LHCN-M2 (cell line): ENCODE results near the gene ZEB2. TPM values are rescaled to one million over a fixed set of nuclear protein-coding genes. Genes with fewer than 3 reads are reported as not detected.

Experiments
- DNase-seq: peaks from one replicate; pipeline ENCODE4 v3.0.0-alpha.2; 2012; ENCODE audit warnings: low read depth
- total RNA-seq: library from RNA; depleted of rRNA; stranded (reverse); fragments of >200 nt; gene quantifications from 2 replicates; pipeline ENCODE4 v1.2.3, GENCODE V29; 2014

The ZEB2 gene
- total RNA-seq, 1 experiment from 2014 or later = 52.9 TPM

DNA sequence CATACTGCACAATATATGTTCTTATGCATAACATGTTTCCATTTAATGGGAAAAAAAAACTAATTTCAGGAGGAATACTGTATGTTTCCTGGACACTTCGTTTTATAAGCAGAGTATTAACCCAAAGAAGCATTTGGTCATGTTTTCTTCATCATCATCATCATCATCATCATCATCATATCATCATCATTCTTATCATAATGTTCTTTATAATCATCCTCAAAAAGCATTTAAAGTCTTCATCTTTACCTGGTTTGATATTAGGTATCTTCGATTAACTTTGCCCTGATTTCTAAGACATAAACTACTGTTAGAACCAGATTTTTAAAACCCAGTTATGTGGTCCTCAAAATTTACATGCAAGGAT lies 47.9 kb downstream of the ZEB2 start:
- no peak for DNase-seq

DNA sequence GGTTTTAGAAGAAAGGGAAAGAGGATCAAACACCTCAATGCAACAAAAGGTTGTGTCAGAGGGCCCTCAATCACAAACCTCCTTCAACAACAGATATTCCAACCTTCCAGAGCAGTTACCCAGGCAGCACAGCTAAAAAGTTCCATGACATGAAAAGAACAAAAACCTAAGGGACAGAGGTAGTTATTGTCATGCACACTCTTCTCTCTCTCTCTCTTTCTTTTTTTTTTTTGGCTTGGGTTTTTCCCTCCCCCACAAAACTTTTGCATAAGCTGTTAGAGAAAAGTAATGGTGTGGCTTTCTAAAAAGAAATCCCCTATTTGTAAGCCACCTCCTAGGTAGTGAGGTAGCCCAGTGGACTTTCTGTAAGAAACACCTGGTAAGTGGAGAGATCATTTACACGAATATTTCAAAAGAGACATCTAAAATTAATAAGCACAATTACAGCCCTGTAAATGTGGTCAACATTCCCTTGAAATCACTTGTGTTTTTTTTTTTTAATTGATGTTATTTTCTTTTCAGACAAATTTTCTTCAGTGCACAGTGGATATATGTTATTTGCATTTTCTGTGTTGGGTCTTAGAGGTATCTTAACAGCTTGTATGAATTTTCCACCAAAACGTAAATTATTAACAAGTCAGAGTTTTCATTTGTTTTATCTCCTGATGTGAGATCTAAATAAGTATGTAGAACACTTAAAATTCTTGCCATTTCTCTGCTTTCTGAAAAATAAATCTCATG lies 48.4 kb downstream of the ZEB2 start:
- DNase-seq = no peak

DNA sequence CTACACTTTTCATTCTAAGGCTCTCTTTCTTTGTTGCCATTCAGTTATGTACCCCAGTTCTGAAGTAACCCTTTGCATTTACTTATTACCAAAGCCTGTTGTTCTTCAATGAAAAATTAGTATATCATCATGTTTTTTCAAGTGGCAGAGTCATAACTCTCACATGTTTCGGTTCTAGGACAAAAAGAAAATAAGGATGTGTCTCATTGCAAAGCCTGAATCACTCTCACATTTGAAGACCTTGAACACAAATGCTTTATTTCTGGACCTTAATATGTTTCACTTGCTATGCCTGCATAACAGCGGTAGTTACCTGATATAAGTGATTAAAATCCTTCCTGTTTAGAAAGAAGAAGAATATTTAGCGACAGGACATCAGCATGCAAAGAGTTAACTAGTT lies 49.1 kb downstream of the ZEB2 start:
- peak; percentile 45 for DNase-seq

DNA sequence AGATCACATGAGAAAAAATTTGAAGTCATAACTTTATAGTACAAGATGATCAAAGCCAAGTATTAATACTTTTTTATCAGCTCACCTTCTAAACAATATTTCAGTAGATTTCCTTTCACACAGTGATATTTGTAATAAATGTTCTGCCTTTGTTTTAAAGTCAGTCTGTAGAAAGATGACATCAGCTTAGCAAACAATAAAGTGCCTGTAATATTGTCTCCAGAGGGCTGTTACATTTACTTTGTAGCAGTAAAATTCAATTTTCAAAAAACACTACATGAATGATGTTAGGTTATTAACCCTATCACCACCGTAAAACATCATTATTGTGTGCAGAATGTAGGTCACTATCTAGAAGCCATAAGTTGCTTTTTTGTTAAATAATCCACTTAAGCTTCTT lies 49.6 kb downstream of the ZEB2 start:
- DNase-seq = no peak

DNA sequence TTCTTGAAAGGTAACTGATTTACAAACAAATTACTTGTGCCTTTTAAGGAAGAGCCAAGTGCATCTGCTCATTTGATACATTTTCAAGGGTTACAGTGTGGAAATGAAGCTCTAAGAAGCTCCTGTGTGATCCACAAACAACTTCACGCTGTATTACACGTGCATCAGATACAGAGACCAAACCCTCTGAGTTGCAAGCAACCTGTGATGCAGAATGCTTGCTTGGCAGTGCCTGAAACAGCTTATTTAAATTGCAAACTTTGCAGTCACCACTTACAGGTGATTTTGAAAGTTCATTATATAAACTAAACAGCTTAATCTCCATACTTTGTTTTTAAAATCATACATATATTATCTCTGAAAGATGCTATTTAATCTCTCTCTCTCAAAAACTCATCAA lies 50.1 kb downstream of the ZEB2 start:
- DNase-seq = no peak

DNA sequence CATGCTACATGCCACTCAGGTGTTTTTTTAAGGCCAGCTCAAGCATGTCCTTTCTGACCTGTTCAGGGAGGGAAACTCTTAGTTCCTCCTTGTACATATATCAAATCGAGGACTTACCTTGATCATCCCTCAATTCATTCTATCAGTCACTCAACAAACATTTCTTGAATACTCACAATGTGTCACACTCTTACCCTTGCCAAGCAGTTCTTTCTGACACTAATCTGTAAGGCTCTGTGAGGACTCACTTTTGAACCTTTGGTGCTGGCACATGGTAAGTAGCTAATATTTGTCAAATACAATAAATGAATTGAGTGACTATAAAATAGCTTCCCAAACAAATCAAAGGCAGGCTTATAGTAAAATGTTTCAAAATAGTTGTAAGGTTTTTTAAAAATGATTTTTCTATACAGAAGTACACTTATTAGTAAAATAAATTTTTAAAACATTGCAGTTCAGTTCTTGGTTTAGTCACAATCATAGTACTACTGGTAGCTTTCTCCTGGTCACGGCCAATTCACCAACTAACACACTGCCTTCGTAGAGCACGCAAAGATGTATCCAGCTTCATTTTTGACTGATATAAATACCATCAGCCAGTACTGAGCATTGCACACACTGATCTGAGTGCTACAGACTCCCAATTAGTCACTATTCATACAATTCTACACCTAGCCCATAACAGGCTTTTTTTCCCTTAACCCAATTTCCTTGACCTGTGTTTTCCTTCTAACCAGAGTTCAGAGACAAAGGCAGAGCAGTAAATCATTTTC lies 50.9 kb downstream of the ZEB2 start:
- no peak for DNase-seq

DNA sequence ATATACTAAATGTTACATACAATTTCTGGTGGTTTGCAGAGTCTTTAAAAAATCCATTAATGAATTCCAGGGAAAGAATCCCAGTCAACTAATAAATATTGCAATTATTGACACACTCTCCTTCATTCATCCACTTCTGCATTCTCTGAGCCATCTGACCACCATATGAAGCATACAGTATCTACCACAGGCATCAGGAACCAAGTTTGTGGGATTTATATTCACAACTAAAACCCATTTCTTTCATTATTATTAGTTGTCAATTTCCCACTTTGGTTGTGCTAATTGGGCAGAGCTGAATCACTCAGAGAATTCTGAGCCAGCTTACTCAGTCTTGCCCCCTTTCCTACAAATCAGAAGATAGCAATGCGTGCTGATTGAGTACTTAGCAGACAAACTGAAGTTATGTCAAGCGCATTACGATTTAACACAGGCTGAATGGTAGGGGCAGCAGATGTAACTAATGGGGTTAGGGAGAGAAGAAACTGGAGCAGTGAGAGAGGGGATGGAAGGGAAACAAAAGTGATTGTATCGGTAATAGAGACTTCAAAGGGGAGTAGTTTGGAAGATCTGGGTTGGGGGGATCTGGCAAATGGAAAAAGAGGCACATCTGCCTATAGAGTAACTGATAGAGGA lies 52.3 kb downstream of the ZEB2 start:
- DNase-seq = no peak

DNA sequence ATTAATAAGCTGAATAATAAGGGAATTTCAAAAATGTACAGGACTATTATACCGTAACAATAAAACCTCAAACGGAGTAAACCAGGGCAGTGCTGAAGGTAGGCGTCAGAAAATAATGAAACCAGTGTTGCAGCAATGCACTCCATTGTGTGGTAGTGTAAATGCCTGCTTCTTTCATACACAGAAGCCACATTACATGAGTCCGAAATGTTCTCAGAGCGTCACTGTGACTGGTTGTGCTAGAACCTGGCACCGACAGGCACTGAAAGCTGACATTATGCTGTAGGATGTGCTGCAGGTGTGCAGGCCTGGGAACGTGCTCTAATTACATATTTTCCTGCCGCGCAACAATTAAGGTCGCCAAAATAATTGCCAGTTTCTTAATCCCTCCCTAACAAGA lies 53.3 kb downstream of the ZEB2 start:
- no peak for DNase-seq

DNA sequence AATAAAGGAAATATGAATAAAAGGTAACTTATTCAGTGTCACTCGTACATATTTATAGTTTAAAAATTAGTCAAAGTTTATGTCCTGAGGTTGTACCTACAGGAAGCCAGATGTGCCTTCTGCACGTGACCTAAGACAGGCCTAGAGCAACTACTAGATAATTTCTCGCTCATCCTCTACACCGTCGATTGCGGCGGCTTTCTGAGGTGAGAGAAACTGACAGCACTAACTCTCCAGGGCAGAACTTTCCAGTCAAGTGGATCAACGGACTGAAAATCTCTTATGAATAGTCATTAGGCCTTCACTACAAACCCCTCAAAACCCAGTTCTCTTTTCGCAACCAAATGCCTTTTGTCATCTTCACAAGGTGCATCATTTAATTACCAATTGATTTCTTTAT lies 54.2 kb downstream of the ZEB2 start:
- DNase-seq = no peak

DNA sequence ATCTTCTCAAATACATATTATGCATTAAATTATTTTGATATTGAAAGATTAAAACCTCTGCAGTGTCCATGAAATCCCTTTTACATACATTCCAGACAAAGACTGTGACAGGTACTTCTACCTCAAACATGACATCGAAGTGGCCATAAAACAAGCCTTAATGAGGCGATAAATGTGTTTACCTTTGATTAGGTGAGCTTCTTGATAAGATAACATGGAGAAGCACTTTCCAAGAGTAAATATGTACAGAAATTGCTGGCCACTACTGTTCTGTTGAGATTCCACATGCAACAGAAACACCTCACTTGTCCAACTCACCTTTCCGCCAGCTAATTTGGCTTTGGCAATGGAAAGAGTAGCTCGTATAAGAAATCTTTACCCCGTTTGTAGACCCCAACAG lies 55.2 kb downstream of the ZEB2 start:
- no peak for DNase-seq

DNA sequence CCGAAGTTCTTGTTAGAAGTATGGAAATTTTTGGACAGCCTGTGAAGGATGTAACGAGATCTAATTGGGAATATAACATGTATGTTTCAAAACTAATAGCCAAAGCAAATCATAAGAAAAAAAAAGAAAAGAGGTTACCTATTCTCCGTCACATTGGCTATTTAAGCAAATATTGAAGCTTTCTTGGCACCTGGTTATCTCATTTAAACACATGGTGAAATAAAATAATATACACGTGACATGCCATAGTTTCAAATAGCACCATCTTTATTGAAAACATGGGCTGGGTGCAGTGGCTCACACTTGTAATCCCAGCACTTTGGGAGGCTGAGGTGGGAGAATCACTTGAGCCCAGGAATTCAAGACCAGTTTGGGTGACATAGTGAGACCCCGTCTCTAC lies 56.7 kb downstream of the ZEB2 start:
- DNase-seq = no peak

DNA sequence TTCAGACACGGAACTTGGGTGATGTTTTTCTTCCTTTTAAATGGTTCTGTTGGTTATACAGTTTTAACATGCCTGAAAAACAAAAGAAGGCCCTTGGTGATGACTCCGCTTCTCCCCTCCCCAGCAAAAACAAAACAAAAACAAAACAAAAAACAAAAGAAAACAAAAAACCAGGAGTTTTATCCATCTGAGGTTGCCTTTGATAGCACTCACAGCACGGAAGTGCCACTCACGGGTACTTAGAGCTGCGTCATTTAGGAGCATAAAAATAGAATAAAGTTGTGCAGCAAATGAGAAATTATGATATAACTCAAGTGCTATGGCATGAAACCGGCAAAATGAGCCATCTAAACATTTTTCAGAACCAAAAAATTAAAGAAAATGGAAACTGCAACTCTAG lies 57.7 kb downstream of the ZEB2 start:
- no peak for DNase-seq

DNA sequence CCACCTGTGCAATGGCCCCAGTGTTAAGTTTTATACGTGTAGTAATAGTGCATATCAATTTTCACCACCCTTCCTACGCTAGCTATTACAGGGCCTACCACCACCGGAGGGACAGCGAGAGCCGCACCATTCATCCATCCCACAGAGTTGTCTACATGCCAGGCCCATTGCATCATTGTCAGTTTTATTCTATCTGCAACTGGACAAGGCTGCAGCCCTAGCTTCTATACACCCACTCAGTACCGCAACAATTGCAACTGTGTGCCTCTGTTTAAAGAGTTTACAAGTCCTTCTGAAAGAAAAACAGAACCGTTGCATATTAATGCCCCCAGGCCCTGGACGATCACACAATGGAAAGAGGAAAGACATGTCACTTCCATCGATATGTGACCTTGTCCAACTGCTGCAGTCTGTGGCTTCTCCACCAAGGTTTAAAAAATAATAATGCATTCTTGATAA lies 58.6 kb downstream of the ZEB2 start:
- DNase-seq = peak; percentile 70

DNA sequence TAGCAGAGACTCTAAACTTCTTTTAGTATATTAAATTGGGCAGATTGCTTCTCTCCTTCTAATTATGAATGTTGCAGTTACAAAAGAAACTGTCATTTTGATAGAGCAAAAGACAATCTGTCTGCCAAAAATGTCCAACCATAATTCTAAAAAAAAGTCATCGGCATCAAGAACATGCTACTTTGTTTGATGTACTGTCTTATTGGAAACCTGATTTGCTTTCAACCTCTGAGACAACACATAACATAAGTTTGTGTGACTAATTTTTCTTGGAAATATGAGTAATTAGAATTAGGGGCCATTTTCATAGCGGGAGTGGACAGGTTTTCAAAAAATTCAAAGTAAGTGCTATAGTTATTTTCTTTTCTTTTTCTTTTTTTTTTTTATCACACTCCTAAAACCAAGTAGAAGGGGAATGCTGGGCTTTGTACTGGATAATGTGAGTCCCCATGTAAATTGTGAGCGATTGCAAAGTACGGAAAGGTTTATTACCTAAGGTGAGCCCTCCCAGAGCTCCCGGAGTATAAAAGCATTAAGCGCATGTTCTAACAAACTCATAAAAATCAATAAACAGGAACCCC lies 59.1 kb downstream of the ZEB2 start:
- DNase-seq = no peak

DNA sequence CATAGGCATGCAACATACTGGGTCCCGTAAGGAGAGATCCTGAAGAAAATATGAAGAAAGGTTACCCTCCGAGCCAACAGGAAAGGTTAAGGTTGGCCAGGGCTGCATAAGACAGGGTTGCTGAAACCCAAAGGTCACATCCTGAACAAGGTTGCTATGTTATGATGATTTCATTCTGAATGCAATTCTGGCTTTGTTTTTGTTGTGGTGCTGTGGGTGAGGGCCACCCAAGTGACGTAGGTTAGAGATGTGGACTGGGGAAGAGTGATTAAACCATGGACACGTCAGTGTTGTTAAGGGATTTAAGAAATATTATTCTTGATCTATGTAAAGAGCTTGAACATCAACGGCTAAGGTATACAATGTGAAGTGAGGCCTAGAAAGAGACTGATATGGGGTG lies 60.0 kb downstream of the ZEB2 start:
- peak; percentile 65 for DNase-seq

DNA sequence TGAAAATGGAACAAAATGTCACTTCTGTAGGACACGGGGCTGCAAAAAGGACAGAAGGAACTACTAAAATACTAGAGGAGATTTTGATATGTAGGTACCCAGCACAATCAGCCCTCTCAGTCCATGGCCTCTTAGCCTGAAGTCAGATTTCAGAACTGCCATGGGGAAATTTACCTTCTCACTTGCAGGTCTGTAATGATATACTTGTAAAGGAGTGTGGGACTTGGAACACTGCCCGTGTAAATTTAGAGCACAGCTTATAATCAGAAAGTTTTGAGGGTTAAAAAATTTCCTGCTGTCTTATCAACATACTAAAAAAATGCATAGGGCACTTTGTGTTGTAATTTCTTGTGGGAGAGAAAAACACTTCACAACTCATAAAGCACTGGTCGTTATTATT lies 60.6 kb downstream of the ZEB2 start:
- DNase-seq = no peak

DNA sequence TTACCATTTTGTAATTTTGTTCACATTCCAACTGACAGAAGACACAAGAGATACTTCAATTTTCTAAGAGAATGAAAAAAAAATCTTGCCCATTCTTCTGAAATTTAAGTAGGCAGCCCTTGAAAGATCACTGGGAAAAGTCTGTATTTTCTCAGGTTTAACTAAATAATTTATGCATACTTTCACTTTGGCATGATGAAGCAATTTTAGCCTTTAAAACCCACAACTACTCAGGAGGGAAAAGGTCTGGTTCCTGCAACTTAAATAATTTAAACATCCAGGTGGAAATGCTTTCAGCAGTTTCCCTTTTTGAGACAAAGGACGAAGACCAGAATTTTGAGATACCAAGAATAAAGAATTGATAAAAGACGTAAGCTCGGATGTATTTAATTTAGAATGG lies 61.4 kb downstream of the ZEB2 start:
- no peak for DNase-seq

DNA sequence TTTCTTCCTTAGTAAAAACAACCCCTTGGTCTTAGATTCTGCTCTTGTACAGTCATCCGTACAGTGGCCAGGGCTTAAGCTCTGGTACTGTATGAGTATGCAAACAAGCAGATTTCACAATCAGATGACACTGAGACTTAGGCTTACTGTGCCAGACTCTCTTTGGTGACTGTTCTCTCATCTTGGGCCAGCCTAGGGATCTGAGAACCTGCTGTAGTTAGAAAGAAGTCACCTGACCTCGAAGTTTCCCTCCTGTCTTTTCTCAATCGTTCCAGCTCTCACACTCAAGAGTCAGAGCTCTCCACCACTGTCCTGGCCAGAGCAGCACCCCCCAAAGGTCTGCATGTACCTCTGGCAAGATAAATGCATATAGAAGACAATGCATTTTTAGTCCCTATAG lies 63.2 kb downstream of the ZEB2 start:
- peak; percentile 88 for DNase-seq

DNA sequence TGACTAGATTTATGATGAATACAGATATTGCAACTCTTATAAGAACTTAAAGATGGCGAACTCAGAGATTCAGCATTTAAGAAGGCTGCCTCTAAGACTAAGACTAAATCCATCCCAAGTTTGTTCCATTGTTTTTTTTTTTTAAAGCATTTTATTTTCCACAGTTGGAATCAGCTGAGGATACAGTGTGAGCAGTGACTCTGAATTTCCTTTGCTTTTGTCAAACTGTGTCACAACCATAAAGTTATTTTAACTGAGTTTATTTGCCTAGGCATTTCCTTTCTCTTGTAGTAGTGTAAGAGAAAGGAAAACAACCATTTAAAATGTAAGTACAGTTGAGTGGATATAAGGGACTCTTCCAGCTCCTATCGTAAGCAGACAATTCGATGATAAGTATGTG lies 63.9 kb downstream of the ZEB2 start:
- no peak for DNase-seq

DNA sequence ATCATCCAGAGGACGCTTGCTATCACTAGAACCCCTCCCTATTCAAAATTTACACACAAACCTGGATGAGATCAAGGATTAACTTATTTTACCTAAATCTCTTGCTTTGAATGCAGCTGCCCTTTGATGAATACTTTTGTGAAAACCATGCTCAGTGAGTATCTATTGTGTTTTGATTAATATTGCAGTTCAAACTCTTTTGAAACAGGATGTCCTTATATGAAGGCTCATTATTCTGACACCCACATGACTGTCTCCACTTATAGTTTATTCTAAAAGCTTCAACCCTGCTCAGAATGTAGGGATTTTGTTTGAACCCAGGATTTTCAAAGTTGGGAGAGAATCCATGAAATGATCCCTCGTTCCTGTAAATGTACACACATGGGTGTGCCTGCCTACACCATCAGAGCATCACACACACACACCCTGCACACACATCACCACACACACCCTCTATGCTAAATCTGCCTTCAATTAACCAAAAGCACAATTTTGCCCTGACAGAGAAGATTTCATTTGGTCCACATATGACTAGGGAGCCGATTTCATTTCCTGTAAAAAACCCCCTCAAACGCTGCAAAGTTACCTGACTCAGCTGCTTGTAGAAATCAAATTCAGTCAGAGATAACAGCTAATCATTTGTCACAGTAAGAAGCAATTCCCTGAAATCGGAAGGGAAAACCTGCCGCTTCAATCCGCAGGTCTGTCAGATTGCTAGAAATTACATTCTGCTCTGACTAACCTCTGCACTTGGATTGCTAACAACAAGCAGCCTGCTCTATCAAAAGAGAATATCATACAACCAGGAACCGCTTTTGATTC lies 65.2 kb downstream of the ZEB2 start:
- DNase-seq = no peak

DNA sequence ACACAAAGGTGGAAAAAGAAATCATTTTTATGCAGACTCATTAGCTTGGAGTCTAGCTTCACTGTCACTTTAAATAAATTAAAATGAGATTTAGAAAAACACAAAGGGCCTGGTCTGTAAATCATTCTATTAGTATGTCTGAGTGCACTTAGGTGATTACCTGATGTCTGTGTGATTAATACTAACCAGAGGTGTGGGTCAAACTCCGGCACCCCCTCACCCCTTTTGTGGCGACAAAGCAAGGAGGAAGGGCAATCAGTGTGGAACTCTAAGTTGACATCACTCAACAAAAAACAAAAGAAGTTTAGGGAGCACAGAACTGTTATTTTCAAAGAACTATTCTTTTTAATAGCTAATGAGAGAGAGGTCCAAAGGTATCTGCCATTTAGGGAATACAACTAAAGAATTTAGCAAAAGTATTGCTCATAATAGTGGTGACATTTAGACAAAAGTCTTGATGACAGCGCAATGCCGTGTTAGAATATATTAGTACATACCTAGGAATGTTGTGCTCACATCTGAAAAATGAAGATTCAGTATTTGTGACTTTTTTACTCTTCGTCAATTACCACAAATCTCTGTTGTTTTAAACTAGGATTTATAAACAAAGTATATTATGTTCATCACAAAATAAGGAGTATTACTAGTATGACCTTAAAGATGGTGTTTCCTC lies 66.3 kb downstream of the ZEB2 start:
- no peak for DNase-seq
